ENCODE data around the gene IFT172. TPM values are rescaled to one million over a fixed set of nuclear protein-coding genes. Genes with fewer than 3 reads are reported as not detected.
A peak's percentile ranks its signal among the peaks of the same experiment; 100 is the strongest.
"Not testable (repeated sequence)": the region's sequence is repeated elsewhere in the genome, so short reads cannot be mapped to it uniquely, and the experiment has no call there.

Gene IFT172
- total RNA-seq, 2 donors from 2014 or later, result 14.3 to 41.2 TPM

DNA sequence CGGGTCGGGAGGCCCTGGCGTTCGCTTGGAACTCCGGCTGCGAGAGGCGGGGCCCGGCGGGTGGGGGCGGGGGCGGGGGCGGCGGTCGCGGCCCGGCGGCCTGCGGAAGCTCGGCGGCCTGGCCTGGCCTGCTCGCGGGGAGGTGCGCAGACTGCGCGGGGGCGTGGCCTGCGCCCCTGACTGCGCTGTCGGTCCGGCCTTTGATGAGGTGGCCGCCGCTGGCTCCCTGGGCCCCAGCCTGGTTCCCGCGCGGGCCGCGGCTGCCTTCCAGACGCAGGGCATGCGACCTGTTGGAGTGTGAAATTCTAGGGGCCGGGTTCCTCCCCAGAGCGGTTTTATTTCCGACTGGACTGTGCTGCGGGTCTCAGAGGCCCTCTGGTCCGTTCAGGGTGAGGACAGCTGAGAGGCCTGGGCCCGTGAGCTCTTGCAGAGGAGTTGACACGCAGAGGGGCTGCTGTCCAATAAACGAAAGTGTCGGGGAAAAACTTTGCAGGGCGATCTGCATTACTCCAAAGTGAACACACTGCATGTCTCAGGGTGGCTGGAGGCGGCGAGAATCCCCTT is 60.5 kb downstream of the IFT172 start:
- peak; percentile 88 to 92 (median 91) for DNase-seq
- ATAC-seq, result peak; percentile 87
- peak overlapping the region; percentile 76 to 90 for H3K4me3 ChIP-seq
- WGBS, 2 donors, result 1% methylated on average over 16 to 39 of the region's 51 CpGs
- intact Hi-C loops (cut with DNase I), result no loop called here
- H3K27ac ChIP-seq, result peak overlapping the region; percentile 96 to 99 (median 97)
- TF ChIP-seq, protein P1, sequence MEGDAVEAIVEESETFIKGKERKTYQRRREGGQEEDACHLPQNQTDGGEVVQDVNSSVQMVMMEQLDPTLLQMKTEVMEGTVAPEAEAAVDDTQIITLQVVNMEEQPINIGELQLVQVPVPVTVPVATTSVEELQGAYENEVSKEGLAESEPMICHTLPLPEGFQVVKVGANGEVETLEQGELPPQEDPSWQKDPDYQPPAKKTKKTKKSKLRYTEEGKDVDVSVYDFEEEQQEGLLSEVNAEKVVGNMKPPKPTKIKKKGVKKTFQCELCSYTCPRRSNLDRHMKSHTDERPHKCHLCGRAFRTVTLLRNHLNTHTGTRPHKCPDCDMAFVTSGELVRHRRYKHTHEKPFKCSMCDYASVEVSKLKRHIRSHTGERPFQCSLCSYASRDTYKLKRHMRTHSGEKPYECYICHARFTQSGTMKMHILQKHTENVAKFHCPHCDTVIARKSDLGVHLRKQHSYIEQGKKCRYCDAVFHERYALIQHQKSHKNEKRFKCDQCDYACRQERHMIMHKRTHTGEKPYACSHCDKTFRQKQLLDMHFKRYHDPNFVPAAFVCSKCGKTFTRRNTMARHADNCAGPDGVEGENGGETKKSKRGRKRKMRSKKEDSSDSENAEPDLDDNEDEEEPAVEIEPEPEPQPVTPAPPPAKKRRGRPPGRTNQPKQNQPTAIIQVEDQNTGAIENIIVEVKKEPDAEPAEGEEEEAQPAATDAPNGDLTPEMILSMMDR (IDR thresholded peaks at IDR 0.05), result peak in 1 of 7 experiments; percentile 9
- TF ChIP-seq POLR2A (IDR thresholded peaks at IDR 0.05), result no peak
- H3K9me3 ChIP-seq, result no peaks in the 10 kb centered on the region
- H3K4me1 ChIP-seq, result peaks cover 40% of the 10 kb centered on the region
- H3K27me3 ChIP-seq, result no peaks in the 10 kb centered on the region
- peaks cover 5 to 7% of the 10 kb centered on the region in 2 donors for H3K36me3 ChIP-seq (replicated peaks in 1 of 2; ENCODE audit: insufficient read depth in 1 of 2, low read depth in 2 of 2)

DNA sequence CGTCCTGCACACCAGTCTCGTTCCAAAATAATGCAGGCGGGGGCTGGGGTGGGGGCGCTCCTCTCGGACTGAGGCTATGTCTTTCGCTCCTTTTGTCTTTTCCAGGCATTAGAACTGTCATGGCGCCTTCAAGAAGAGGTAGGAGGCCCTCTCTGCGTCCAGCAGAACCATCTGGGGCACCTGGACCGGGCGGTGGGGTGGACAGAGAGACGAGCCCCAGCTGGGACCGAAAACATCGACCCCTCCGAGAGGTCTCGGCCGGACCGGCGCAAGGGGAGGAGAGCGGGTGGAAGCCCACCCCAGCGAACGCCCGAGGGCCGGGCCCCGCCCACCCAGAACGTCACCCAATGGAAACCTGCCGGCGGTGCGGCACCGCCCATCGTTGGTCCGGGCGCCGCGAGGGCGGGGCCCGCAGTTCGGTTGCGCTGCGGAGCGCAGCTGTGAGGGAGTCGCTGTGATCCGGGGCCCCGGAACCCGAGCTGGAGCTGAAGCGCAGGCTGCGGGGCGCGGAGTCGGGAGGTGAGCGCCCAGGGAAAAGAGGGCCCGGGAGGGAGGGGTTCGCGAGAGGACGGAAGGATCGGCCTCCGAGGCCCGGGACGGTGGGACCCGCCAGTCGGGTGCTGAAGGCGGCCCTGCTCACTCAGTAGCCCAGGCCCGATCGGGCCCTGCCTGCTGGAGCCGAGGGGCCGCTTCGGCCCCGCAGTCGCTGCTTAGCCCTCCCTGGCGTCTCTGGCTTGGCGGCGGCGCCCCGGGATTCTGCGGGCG is 61.1 kb downstream of the IFT172 start, which contains the start of gene NRBP1:
Gene NRBP1, plus strand, starts transcription at position 419 of the 765 bp plus-strand sequence. CDS start 4,643 bp downstream, outside the sequence.
- Histone ChIP-seq H3K36me3 (replicated peaks in 1 of 2; ENCODE audit: insufficient read depth in 1 of 2, low read depth in 2 of 2) (peaks cover under 1% of the 10 kb centered on the region in 2 donors), H3K27me3 (no peaks in the 10 kb centered on the region), H3K9me3 (no peaks in the 10 kb centered on the region), H3K4me1 (peaks cover 40% of the 10 kb centered on the region), H3K4me3 (peak within 1 kb of the TSS; percentile 76 to 90), H3K27ac (peak within 1 kb of the TSS; percentile 96 to 99 (median 97))
- DNase-seq (peak; percentile 93 to 95 (median 94)), ATAC-seq (peak; percentile 93)
- WGBS, 2 donors, result 0% methylated on average over 16 to 57 of the region's 75 CpGs
- TF ChIP-seq POLR2A (IDR thresholded peaks at IDR 0.05), result peak; percentile 95 to 98 (median 97)
- TF ChIP-seq, protein P1 (IDR thresholded peaks at IDR 0.05), result no peak
- intact Hi-C loops (cut with DNase I), result no loop called here

DNA sequence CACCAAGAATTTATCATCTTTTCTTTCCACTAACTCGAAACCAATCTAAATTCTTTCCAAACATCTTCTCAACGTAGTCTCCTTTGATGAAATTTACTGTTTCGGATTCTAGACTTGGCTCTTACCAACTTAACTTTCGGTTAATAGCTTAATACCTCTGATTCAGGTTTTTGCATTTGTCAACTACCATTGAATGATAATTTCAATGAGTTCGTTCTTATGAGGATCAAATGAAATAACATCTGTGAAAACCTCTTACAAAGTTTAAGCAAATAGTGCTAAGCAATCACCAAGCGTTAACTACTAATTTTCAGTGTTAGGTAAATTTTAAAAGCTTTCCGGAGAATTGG is 61.7 kb downstream of the IFT172 start:
- no peaks in the 10 kb centered on the region for H3K9me3 ChIP-seq
- H3K27ac ChIP-seq, result peak overlapping the region; percentile 96 to 99 (median 97)
- intact Hi-C loops (cut with DNase I), result no loop called here
- ATAC-seq (no peak), DNase-seq (no peak)
- H3K4me1 ChIP-seq, result peaks cover 39% of the 10 kb centered on the region
- TF ChIP-seq, protein P1 (IDR thresholded peaks at IDR 0.05), result no peak
- no peak for TF ChIP-seq POLR2A (IDR thresholded peaks at IDR 0.05)
- H3K4me3 ChIP-seq, result peak overlapping the region; percentile 76 to 90
- no peaks in the 10 kb centered on the region for H3K27me3 ChIP-seq
- 5 to 7% methylated on average over 7 of the region's 7 CpGs for WGBS, 2 donors
- no peaks in the 10 kb centered on the region for H3K36me3 ChIP-seq (replicated peaks in 1 of 2; ENCODE audit: insufficient read depth in 1 of 2, low read depth in 2 of 2)

DNA sequence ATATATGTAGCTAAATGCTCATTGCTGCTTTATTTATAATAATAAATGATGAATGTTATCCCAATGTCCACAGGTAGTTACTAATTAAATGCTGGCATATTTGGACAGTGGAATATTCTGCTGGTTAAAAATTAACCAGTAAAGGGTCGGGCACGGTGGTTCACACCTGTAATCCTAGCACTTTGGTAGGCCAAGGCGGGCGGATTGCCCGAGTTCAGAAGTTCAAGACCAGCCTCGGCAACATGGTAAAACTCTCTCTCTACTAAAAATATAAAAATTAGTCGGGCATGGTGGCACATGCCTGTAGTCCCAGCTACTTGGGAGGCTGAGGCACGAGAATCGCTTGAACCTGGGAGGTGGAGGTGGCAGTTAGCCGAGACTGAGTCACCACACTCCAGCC is 64.5 kb downstream of the IFT172 start:
- ATAC-seq; intact Hi-C loops (cut with DNase I); H3K36me3 ChIP-seq (replicated peaks in 1 of 2; ENCODE audit: insufficient read depth in 1 of 2, low read depth in 2 of 2); H3K9me3 ChIP-seq; H3K27me3 ChIP-seq; H3K4me3 ChIP-seq; H3K27ac ChIP-seq: not testable (repeated sequence)
- peak in 1 of 4 donors; percentile 22 for DNase-seq
- 57 to 60% methylated on average over 10 of the region's 10 CpGs for WGBS, 2 donors
- H3K4me1 ChIP-seq, result peaks cover 13% of the 10 kb centered on the region

DNA sequence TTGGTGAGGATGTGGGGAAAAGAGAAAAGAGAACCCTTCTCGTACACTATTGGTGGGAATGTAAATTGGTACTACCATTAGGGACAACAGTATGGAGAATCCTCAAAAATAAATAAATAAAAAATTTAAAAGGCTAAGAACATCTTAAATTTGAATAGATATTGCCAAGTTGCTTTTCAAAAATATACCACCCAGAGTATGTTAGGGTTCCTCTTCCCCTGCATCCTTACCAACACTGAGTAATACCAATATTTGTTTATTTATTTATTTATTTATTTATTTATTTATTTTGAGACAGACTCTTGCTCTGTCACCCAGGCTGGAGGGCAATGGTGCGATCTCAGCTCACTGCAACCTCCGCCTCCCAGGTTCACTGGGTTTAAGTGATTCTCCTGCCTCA is 66.6 kb downstream of the IFT172 start:
- no peaks in the 10 kb centered on the region for H3K9me3 ChIP-seq
- H3K27me3 ChIP-seq, result no peaks in the 10 kb centered on the region
- H3K36me3 ChIP-seq (replicated peaks in 1 of 2; ENCODE audit: insufficient read depth in 1 of 2, low read depth in 2 of 2), result no peaks in the 10 kb centered on the region
- 99 to 100% methylated on average over 3 of the region's 3 CpGs for WGBS, 2 donors
- peaks cover 7% of the 10 kb centered on the region for H3K4me1 ChIP-seq
- DNase-seq (no peak), ATAC-seq (no peak)
- intact Hi-C loops (cut with DNase I), result no loop called here
- no peak overlapping the region for H3K27ac ChIP-seq
- no peak for TF ChIP-seq POLR2A (IDR thresholded peaks at IDR 0.05)
- TF ChIP-seq, protein P1 (IDR thresholded peaks at IDR 0.05), result no peak
- no peak overlapping the region for H3K4me3 ChIP-seq

All from body of pancreas (tissue), 4 donors.